ENCODE data around the gene RAB32. TPM values are rescaled to one million over a fixed set of nuclear protein-coding genes. Genes with fewer than 3 reads are reported as not detected.

The RAB32 gene
- total RNA-seq, 2 donors from 2014 or later: 34.5 to 42.4 TPM

GRCh38 chr6:146581968-146582367 lies 38.3 kb downstream of the RAB32 start:
- DNase-seq (ENCODE audit: low spot score) (no peak), ATAC-seq (ENCODE audit: insufficient number of reproducible peaks, low FRiP score, low read depth) (no peak)
- Histone ChIP-seq H3K4me1 (ENCODE audit: control insufficient read depth in 1 of 2, low read depth in 2 of 2) (no peaks in the 10 kb centered on the region), H3K27ac (no peak overlapping the region), H3K27me3 (replicated peaks; ENCODE audit: insufficient read depth) (no peaks in the 10 kb centered on the region), H3K4me3 (no peak overlapping the region), H3K9me3 (no peaks in the 10 kb centered on the region), H3K36me3 (no peaks in the 10 kb centered on the region)
- no peak for TF ChIP-seq CTCF (IDR thresholded peaks at IDR 0.05)

- Histone ChIP-seq H3K9me3 (no peaks in the 10 kb centered on the region), H3K27me3 (replicated peaks; ENCODE audit: insufficient read depth) (no peaks in the 10 kb centered on the region), H3K27ac (no peak overlapping the region), H3K4me1 (ENCODE audit: control insufficient read depth in 1 of 2, low read depth in 2 of 2) (no peaks in the 10 kb centered on the region), H3K4me3 (no peak overlapping the region), H3K36me3 (no peaks in the 10 kb centered on the region)
- DNase-seq (ENCODE audit: low spot score) (no peak), ATAC-seq (ENCODE audit: insufficient number of reproducible peaks, low FRiP score, low read depth) (no peak)
- no peak for TF ChIP-seq CTCF (IDR thresholded peaks at IDR 0.05)
These were observed 39.2 kb downstream of the RAB32 start for GRCh38 chr6:146582857-146583256.

GRCh38 chr6:146583966-146584365 lies 40.3 kb downstream of the RAB32 start:
- no peaks in the 10 kb centered on the region for H3K36me3 ChIP-seq
- no peak for DNase-seq (ENCODE audit: low spot score)

GRCh38 chr6:146587459-146587858 lies 43.8 kb downstream of the RAB32 start:
- no peak overlapping the region for H3K4me3 ChIP-seq
- no peak for DNase-seq (ENCODE audit: low spot score)
- H3K9me3 ChIP-seq: no peaks in the 10 kb centered on the region
- H3K27ac ChIP-seq: no peak overlapping the region
- TF ChIP-seq CTCF (IDR thresholded peaks at IDR 0.05): no peak
- no peaks in the 10 kb centered on the region for H3K4me1 ChIP-seq (ENCODE audit: control insufficient read depth in 1 of 2, low read depth in 2 of 2)
- no peak for ATAC-seq (ENCODE audit: insufficient number of reproducible peaks, low FRiP score, low read depth)
- no peaks in the 10 kb centered on the region for H3K27me3 ChIP-seq (replicated peaks; ENCODE audit: insufficient read depth)
- H3K36me3 ChIP-seq: no peaks in the 10 kb centered on the region

More at GRCh38 chr6:146583966-146584365, 40.3 kb downstream of the RAB32 start:
- TF ChIP-seq CTCF (IDR thresholded peaks at IDR 0.05): no peak
- no peak overlapping the region for H3K4me3 ChIP-seq
- H3K4me1 ChIP-seq (ENCODE audit: control insufficient read depth in 1 of 2, low read depth in 2 of 2): no peaks in the 10 kb centered on the region
- H3K9me3 ChIP-seq: no peaks in the 10 kb centered on the region
- no peak overlapping the region for H3K27ac ChIP-seq
- ATAC-seq (ENCODE audit: insufficient number of reproducible peaks, low FRiP score, low read depth): no peak
- no peaks in the 10 kb centered on the region for H3K27me3 ChIP-seq (replicated peaks; ENCODE audit: insufficient read depth)

GRCh38 chr6:146590492-146590891 lies 46.9 kb downstream of the RAB32 start:
- TF ChIP-seq CTCF (IDR thresholded peaks at IDR 0.05): no peak
- no peak for DNase-seq (ENCODE audit: low spot score)

More at GRCh38 chr6:146590492-146590891, 46.9 kb downstream of the RAB32 start:
- Histone ChIP-seq H3K4me3 (no peak overlapping the region), H3K4me1 (ENCODE audit: control insufficient read depth in 1 of 2, low read depth in 2 of 2) (no peaks in the 10 kb centered on the region), H3K9me3 (no peaks in the 10 kb centered on the region), H3K36me3 (no peaks in the 10 kb centered on the region), H3K27me3 (replicated peaks; ENCODE audit: insufficient read depth) (no peaks in the 10 kb centered on the region), H3K27ac (no peak overlapping the region)
- no peak for ATAC-seq (ENCODE audit: insufficient number of reproducible peaks, low FRiP score, low read depth)

Measured in thoracic aorta (tissue), 2 donors.